Measurements from ENCODE around the gene PRPF19. TPM values are rescaled to one million over a fixed set of nuclear protein-coding genes. Genes with fewer than 3 reads are reported as not detected.

The PRPF19 gene
- total and polyA plus RNA-seq, 2 of the 8 experiments (the other 6 are each of a cell fraction or from before 2014, with no cell fraction given) = 107 to 141 TPM

- TF ChIP-seq CHD7 (IDR thresholded peaks at IDR 0.05; ENCODE audit: insufficient replicate concordance, low read length) = no peak
- TF ChIP-seq BCL11A (IDR thresholded peaks at IDR 0.05; ENCODE audit: low read depth in 2 of 2, low read length in 2 of 2) = no peak
- TF ChIP-seq SIX5 (IDR thresholded peaks at IDR 0.05; ENCODE audit: low read depth, low read length) = no peak
- TF ChIP-seq YY1 (IDR thresholded peaks at IDR 0.05; ENCODE audit: low read depth, low read length) = no peak
- no peak for TF ChIP-seq TBP (IDR thresholded peaks at IDR 0.05; ENCODE audit: low read depth, low read length)
- TF ChIP-seq GTF2F1 (IDR thresholded peaks at IDR 0.05; ENCODE audit: borderline replicate concordance, low read depth, low read length) = no peak
- TF ChIP-seq GABPA (IDR thresholded peaks at IDR 0.05; ENCODE audit: borderline replicate concordance, insufficient read depth, low read length) = no peak
- no peak for TF ChIP-seq SP2 (IDR thresholded peaks at IDR 0.05; ENCODE audit: low read length)
- no peak for TF ChIP-seq CTBP2 (IDR thresholded peaks at IDR 0.05; ENCODE audit: borderline replicate concordance, insufficient read depth, insufficient read length, low read length)
- TF ChIP-seq KDM1A (IDR thresholded peaks at IDR 0.05; ENCODE audit: borderline replicate concordance, low read length) = no peak
- no peak for TF ChIP-seq PHF8 (conservative IDR thresholded peaks at IDR 0.05; ENCODE audit: low read depth, low read length)
Observed at GRCh38 chr11:60902625-60903024, 3.8 kb downstream of the PRPF19 start (continued).
